Left kidney (tissue), 2 donors: Measurements from ENCODE around the gene MGRN1. TPM values are rescaled to one million over a fixed set of nuclear protein-coding genes. Genes with fewer than 3 reads are reported as not detected.

Experiments
- DNase-seq: peaks from one replicate; pipeline ENCODE4 v3.0.0-alpha.2; 2013
- polyA plus RNA-seq: library from polyadenylated mRNA; unstranded; fragments of 120-200 nt; gene quantifications from one replicate; pipeline ENCODE4 v1.2.1, GENCODE V29; 2013; ENCODE audit not compliant: insufficient read length

The MGRN1 gene
- polyA plus RNA-seq, 1 donor: 49.1 TPM

DNA sequence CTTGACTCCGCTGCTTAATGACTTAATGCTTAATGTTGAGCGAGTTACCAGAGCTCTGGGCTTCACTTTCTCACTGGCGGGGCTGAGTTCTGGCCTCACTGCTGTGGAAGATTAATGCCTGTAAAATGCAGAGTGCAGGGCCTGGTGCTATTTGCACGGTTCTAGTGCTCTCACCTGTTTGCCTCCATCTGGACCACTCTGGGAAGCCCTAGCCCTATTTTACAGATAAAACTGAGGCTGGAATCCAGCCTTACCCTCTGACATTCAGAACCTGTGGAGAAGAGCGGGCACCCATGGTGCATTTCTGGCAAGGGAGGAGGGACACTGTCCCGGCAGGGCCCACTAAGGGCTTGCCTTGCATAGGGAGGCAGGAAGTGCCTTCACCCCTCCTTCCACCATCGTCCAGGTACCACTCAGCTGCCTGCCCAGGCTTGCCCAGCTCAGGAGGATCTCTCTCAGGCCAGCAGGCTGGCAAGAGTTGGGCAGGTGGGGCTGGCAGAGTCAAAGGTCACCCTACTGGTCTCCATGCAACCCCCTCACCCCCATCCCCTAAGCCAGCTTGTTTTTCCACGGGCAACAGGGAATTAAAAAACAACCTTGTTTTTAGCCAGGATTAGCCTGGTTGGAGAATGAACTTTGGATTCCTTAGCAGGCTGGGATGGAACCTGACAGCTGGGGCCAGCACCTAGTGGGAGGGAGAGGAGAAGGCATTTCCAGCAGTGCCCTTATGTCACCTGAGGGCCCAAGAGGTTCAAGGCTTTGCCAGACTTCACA is 5.8 kb upstream of the MGRN1 start:
- DNase-seq: no peak

DNA sequence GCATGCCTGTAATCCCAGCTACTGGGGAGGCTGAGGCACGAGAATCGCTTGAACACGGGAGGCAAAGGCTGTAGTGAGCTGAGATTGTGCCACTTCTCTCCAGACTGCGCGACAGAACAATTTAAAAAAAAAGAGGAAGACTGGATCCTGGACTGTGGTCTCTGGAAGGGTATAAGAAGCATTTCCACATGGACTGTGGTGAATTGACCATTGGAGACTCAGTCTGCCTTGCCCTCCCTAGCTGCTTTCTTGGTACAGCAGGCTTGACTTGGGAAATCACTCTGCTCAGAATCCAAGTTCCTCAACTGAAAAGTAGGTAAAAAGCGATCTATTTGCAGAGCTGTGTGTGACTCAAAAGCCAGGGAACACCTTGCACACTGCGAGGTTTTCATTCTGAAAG is 1.0 kb upstream of the MGRN1 start:
- no peak for DNase-seq

DNA sequence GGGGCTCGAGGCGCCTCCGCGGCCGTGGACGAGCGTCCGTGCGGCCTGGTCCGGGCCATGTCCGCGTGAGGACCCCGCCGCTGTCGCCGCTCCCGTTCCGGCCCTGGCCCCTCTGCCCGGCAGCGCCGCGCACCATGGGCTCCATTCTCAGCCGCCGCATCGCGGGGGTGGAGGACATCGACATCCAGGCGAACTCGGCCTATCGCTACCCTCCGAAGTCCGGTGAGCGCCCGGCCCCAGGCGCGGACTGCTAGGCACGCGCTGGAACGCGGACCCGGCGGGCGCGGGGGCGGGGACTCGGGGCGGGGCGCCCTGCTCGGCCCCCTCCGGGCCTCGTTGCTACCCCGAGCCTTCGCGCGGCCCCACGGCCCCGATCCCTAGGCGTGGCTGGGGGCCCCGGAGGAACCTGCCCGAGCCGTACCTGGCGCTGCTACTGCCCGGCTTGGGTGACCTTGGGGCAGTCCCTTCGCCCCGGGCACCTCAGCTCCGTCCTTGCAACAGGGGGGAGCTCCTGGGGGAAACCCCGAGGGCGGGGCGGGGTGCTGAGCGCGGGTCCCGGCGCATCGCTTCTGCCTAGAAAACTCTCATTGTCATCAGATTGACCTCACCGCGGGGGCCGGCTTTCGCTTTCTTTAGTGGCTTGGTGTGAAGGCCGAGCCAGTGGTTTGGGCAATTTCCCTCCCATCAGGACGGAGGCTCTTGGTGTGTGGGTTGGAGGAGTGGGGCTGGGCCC is 367 bp downstream of the MGRN1 start:
- peak; percentile 43 for DNase-seq

DNA sequence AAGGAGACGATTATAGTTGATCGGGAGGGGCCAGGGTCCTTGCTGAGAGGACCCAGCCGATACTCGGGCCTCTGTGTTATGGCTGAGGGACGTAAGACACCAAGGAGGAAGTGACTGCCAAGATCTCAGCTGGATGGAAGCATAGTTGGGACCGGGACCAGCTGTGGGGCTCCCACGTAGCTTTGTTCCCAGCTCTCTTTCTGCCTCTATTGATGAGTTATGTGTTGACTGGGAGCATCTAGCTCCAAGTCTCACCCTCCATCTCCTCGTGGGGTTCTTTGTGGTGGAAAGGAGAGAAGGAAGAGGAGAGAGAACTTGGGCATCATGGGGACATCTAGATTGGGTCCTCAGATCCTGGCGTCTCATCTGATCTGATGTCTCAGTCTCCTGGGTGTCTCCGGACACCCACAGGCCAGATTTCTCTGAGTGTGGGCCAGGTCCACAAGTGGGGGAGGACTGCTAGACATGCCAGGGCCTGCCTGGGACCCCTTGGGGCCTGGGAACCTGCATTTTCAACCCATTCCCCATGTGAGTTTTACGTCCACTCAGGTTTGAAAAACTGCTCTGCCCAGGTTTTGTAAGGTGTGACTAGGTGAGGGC is 1.0 kb downstream of the MGRN1 start:
- DNase-seq: no peak

DNA sequence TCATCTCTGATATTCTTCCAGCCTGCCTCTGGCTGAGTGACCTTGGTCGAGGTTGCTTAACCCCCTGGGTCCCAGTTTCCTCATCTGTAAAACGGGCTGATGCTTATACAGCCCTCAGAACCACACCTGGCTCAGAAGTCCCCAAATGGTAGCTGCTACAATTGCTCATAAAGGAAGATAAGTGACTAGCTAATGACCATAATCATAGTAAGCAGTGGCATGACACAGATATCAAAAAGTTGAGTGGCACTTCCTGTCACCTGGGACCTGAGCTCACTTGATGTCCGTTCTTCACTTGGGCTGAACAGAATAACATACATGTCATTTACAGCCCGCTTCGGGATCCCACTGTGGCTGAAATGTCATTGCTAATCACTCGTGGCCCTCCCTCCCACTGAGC is 1.8 kb downstream of the MGRN1 start:
- no peak for DNase-seq

DNA sequence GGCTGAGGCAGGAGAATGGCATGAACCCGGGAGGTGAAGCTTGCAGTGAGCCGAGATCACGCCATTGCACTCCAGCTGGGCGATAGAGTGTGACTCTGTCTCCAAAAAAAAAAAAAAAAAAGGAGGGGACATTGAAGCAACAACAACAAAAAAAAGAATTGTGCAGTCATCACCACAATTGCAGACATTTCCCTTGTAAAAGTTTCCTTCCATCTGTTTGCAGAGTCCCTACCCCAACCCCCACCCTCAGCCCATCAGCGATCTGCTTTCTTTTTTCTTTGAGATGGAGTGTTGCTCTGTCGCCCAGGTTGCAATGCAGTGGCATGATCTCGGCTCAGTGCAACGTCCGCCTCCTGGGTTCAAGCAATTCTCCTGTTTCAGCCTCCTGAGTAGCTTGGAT is 3.7 kb downstream of the MGRN1 start:
- no peak for DNase-seq

DNA sequence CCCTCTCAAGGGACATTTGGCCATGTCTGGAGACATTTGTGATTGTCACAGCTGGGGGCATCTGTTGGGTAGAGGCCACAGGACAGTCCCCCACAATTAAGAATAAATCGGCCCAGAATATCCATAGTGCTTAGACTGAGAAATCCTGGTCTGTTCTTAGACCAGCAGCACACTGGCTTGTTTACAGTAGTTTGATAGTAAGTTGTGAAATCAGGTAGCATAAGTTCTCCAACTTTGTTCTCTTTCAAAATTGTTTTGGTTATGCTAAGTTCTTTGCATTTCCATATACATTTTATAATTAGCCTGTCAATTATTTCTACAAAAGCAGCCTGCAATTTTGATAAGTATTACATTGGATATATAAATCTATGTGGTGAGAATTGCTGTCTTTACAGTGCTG is 6.8 kb downstream of the MGRN1 start:
- DNase-seq: no peak

DNA sequence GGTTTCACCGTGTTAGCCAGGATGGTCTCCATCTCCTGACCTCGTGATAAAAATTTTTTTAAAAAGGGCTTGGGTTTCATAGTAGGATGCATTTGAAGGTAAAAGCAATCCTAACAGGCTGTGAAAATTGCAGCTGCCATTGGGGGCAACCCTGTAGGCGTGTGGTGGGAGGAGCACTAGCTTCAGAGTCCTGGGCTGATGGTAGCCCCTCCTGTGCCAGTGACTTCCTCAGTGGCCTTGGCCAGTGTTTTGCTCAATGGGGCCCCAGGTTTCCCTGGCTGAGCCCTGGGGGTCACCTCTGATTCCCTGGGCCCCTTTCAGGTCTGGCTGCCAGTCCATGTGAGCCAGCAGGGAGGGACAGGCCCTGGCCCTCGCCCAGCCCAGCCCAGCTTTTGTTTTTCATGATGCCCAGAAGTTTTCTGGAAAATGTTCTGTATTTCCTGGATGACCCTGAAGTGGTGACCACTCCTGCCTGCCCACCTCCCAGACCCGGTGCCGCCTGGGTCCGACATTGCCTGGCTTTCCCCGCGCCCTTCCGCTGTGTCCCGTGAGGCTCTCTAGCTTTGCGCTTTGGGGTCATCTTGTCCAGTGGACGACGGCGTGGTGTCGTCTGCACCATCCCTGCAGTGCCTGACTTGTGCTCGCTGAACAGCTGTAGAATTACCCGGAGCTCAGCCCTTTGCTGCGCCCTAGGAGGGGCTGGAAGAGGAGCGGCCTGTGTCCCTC is 9.4 kb downstream of the MGRN1 start:
- no peak for DNase-seq

DNA sequence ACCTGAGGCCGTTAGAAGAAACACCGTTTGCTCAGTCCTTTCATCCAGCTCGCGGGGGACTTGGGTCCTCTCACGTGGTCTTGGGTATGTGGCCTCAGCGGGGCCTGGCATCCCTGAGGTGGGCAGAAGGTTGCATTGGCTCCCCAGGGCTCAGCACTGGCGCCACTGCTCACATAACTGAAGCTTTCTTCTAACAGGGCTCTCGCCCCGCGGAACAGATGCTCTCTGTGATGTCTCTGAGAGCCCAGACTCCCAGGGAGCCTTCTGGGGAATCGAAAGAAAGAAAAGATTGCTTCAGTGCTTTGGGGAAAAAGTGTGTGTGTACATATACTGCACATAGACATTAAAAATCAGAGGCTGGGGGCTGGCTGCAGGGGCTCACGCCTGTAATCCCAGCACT is 10.1 kb downstream of the MGRN1 start:
- DNase-seq: no peak

DNA sequence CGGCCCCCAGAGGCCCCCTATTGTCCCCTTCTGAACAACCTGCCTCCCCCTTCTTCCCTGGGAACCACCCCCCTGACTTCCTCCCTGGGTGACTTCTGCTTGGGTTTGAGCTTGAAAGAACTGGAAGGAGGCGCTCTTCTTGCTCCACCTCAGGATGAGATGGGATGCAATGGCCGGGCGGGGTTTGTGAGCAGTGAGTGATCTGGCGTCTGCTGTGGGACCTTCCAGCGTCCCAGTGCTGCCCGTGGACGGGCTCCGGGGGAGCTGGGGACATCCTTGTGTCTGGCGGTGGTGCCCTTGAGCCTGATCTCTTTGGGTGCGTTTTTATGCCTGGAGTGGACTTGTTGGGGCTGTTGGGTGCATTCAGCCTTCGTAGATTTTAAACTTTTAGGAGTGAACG is 11.6 kb downstream of the MGRN1 start:
- DNase-seq: no peak

DNA sequence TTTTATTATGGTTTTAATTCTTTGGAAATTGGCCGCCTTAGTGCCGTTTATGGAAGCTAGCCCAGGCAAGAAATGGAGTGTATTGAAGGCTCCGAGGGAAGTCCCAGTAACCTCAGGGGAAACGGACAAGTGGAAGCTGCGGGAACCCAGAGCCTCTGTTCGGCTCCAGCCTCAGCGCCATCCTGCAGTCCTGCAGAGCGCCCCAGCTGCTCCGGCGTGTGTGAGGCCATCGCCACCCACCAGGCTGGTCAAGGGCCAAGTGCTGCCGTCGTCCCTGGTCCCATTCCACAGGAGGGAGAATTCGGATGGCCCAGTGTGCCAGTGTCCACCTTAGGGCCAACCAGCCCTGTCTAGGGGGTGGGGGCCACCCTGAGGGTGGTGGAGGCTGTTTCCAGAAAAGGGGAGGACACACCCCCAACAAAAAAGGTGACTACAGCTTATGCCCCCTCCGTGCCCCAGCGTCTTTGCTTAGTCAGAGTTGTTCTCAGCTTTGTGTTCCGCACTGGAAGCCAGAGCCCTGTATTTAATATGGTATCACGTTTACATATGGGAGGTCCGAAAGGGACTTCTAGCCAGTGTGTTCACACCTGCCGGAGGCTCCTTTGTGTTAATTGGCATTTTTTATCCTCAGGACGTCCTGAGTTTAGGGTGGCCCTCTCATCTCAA is 13.0 kb downstream of the MGRN1 start:
- no peak for DNase-seq

DNA sequence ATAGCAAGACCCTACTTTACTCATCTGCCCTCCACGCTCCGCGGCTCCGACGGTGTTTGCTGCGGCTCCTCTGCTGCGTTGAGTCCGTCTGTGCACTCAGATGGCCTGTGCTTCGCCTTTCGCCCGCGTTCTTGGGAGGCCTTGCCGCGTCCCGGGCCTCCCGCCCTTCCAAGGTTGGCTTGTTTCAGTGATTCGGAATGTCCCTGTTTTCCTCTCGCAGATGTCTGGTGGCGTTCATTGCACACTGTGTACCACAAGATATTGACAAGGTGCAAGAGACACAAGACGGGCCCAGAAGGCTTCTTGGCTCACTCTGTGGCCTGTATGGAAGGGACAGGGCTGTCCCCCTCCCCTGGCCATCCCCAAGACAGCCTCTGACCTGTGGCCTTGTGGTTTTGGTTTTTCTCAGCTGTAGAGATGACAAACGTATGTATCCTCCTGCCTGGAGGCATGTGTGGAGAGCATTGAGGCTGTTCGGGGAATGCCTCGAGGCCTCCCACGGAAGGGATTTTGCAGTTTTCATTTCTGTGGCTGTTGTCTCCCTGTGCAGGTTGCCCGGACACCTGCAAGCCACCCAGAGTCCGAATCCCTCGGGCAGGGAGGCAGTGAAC is 15.4 kb downstream of the MGRN1 start:
- no peak for DNase-seq

DNA sequence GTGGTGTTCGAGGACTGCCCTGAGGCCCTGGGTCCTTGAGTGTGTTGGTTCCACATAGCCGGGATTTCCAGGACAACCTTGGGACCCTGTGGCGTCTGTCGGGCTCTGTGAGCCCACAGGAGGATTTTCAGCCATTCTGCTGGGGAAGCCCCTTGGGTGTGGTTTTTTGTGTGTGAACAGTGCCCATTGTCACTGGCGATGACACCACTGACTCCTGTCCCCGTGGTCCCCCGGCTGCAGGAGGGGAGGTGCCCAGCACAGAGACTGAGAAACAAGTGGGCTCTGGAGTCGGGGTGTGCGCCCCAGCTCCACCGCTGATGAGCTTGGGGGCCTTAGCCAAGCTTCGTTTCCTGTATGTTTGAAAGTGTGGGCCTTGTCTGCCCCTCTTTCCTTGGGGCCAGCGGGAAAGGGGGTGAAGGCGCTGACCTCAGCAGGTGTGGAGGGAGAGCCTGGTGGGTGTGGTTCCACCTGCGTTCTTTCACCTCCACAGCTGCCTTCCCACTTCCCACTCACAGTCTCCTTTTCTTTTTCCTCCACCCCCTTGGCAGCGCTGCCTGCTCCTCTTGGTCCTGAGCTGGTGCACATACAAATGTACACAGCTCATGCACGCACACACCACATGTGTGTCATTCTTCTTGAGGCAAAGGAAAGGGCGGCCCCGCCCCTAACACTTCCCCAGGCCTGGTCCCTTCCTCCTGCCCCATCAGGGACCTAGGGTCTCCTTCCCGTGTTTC is 16.1 kb downstream of the MGRN1 start:
- DNase-seq: no peak

DNA sequence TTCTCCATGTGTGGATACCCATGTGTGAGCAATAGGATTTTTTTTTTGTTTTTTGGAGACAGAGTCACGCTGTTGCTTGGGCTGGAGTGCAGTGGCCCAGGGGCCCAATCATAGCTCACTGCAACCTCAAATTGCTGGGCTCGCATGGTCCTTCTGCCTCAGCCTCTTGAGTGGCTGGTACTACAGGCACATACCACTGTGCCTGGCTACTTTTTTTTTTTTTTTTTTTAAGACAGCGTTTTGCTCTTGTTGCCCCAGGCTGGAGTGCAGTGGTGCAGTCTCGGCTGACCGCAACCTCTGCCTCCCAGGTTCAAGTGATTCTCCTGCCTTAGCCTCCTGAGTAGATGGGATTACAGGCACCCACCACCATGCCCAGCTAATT is 16.7 kb downstream of the MGRN1 start:
- DNase-seq: no peak

DNA sequence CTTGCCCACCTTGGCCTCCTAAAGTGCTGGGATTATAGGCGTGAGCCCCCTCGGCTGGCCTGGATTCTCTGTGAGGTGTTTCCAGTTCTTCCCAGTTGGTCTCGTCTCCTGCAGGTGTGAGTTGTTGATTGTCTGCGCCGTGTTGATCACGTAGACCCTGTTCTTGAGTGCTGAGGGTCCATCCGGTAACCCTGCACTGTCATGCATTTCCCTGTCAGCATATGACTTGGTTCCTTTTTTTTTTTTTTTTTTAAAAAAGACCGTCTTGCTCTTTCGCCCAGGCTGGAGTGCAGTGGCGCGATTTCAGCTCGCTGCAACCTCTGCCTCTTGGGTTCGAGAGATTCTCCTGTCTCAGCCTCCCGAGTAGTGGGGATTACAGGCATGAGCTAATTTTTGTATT is 17.3 kb downstream of the MGRN1 start:
- no peak for DNase-seq

DNA sequence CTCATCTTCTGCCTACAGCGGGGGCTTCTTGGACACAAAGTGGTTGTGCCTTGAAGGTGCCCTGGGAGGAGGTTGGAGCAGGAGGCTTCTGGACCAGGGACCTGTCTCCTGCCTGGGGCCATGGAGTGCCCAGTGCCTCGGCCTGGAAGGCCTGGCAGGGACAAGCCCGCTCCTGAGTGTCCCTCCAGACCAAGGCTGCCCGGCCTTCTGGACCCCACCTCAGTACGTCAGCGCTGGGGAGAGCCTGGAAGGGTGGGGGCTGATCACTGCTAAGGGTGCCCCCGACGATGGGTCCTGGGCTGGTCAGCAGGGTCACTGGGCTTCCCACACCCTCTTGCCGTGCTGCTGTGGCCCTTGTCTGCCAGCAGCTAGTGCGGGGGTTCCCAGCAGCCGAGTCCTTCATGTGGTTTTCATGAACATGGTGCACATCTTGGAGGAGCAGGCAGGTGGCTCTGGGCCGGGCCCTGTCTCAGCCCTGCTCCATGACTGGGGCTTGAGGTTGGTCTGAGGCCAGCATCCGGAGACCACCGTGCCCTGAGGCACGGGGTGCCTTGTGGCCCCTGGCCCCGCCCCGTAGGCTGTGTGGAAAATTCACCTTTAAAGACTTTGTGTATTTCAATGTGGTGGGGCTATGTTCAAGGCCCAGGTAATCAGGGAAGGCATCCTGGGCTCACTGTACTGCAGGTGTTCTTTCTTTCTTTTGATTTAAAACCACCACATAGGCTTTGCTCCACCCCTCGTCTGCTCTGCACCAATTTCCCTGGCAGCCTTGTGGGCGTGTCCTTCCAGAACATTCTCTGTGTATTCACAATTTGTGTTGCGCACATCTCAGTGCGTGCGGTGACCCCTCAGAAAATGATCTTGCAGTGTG is 22.4 kb downstream of the MGRN1 start:
- DNase-seq: no peak

DNA sequence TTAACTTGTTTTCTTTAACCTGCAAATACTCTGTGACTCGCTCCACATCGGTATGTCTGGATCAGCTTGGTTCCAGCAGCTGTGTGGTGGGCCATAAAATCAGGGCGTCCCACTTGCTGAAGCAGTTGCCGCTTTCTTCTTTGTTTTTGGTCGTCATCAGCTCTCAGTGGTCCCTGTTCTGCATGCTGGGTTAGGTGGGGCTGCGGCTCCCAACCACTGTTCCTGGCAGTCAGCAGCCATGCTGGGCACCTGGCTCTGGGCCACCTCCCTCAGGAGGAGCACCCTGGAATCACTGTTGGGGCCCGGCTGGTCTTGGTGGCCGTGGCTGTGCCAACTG is 23.0 kb downstream of the MGRN1 start:
- DNase-seq: no peak

DNA sequence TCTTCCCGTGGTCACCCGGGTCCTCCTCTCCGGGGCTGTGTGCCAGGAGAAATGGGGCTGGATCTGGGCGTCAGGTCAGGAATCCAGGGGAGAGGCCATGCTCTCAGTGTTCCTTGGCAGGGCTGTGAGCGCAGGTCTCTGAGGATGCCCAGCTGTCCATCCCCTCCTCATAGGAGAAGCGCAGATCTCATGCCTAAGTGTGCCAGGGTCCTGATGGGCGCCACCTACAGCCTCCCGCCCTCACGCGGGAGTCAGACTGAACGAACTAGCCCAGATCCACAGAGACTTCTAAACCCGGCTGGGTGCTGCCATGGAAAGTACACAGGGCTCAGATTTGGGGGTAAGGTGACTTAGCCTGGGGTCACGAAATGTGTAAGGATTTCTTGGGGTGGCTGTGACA is 24.3 kb downstream of the MGRN1 start:
- DNase-seq: no peak

DNA sequence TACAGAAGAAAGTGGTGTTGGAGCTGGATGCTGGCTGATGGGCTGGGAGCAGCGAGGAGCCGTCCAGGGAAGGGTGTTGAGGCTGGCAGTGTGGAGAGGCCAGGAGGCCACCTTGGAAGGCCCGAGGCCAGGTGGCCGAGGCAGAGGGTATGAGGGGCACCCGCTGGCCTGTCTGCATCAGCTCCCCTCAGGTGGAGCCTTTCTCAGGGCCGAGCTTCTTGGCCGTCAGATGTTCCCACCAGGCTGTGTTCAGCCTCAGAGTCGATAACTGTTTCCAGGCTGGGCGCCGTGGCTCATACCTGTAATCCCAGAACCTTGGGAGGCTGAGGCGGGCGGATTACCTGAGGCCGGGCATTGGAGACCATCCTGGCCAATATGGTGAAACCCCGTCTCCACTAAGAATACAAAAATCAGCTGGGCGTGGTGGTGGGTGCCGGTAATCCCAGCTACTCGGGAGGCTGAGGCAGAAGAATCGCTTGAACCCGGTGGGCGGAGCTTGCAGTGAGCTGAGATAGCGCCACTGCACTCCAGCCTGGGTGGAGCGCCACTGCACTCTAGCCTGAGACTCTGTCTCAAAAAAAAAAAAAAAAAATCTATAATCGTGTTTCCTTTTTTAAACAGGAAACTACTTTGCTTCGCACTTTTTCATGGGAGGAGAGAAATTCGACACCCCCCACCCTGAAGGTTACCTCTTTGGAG is 25.3 kb downstream of the MGRN1 start:
- no peak for DNase-seq
